Measurements from ENCODE around the gene MAD1L1. TPM values are rescaled to one million over a fixed set of nuclear protein-coding genes. Genes with fewer than 3 reads are reported as not detected.

MAD1L1 gene
- total and polyA plus RNA-seq, 2 of the 13 experiments (the other 11 are each of a cell fraction or from before 2014, with no cell fraction given) = 17.4 to 64.7 TPM

DNA sequence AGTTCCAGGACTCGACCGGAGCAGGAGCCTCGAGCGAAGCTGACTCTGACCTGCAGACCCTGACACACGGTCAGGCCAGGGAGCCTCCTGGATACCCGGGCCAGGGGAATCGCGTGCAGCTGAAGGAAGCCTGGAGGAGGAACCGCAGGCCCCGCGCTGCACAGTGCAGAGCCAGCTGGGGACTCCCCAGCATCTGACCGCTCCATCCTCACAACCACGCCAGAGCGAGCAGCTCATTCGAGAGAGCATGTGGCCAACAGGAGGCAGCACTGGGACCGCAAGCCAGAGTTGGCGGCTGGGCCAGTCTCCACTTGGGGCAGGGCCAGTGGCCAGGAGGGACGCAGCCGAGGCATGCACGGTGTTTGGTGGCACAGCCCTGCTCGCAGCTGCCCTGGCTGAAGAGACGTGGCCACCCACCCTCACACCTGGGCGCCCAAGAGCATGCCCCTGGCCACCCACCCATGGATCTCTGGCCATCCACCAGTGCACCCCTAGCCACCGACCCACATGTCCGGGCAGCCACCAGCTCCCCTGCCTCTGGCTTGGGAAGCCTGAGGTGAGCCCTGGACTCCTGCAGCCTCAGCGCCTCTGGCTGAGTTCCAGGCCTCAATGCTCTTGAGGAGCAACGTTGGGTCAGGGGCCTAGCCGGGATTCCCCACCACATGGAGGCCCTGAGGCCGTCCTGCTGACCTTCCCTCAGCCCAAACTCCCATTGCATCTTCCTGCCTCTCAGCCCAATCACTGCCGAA, 348.7 kb downstream of the MAD1L1 start (continued):
- TF ChIP-seq, protein P1, sequence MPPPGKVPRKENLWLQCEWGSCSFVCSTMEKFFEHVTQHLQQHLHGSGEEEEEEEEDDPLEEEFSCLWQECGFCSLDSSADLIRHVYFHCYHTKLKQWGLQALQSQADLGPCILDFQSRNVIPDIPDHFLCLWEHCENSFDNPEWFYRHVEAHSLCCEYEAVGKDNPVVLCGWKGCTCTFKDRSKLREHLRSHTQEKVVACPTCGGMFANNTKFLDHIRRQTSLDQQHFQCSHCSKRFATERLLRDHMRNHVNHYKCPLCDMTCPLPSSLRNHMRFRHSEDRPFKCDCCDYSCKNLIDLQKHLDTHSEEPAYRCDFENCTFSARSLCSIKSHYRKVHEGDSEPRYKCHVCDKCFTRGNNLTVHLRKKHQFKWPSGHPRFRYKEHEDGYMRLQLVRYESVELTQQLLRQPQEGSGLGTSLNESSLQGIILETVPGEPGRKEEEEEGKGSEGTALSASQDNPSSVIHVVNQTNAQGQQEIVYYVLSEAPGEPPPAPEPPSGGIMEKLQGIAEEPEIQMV (CRISPR knock-in tag; IDR thresholded peaks at IDR 0.05; ENCODE audit: low read depth) = no peak
- TF ChIP-seq KDM4B (CRISPR knock-in tag; IDR thresholded peaks at IDR 0.05) (no peak), RAD51 (IDR thresholded peaks at IDR 0.05; ENCODE audit: borderline replicate concordance) (no peak), ZNF431 (CRISPR knock-in tag; IDR thresholded peaks at IDR 0.05; ENCODE audit: borderline replicate concordance, low read depth) (no peak), ZNF768 (CRISPR knock-in tag; IDR thresholded peaks at IDR 0.05) (peak; percentile 12; the same call in 1 of the 2 replicates), MAF1 (CRISPR knock-in tag; IDR thresholded peaks at IDR 0.05; ENCODE audit: borderline replicate concordance) (no peak), GATA4 (IDR thresholded peaks at IDR 0.05; ENCODE audit: borderline replicate concordance, low read depth) (no peak)

DNA sequence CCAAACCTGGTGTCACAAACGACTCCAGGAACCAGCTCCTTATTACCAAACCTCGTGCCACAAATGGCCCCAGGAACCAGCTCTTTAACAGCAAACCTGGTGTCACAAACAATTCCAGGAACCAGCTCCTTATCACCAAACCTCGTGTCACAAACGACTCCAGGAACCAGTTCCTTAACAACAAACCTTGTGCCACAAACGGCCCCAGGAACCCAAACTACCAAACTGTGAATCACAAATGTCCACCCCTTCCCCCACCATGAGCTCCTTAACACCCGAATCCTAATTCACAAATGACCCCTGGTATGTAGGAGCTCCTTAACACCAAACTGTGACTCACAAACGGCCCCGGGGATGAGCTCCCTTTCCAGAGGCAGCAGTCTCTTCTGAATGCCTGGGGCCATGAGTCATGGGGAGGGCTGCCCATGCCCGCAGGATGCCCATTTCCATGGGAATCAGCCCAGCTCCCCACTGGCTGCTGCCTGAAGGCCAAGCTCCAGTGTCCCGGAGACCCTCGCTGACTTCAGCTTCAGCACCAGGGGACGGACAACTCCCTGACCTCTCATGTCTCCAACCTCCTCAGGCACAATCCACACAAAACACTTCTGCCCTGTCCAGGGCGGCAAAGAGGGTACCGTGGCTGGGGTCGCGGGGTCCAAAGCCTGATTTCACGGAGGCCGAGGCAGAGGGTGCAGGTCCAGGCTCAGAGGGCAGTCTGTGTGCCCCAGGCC, 349.5 kb downstream of the MAD1L1 start:
- Histone ChIP-seq H2AFZ (ENCODE audit: low read length) (no peak overlapping the region), H3K4me3 (replicated peaks in 1 of 3; ENCODE audit: insufficient read depth in 1 of 3, low read depth in 2 of 3, low read length in 3 of 3) (no peak overlapping the region), H3K4me2 (ENCODE audit: low read depth, low read length) (no peak overlapping the region), H3K27me3 (ENCODE audit: control insufficient read depth in 1 of 2, insufficient read depth in 2 of 2, low read length in 2 of 2) (no peaks in the 10 kb centered on the region; a peak in 1 of 5 replicates), H3K9ac (ENCODE audit: insufficient read depth, low read depth, low read length) (no peak overlapping the region), H3K27ac (ENCODE audit: extremely low read length, insufficient read depth, low read length) (no peak overlapping the region), H4K20me1 (ENCODE audit: insufficient read depth, low read length) (no peaks in the 10 kb centered on the region), H3K79me2 (ENCODE audit: insufficient read depth, low read length) (no peaks in the 10 kb centered on the region), H3K4me1 (ENCODE audit: insufficient read depth, low read length) (no peaks in the 10 kb centered on the region), H3K36me3 (replicated peaks in 1 of 2; ENCODE audit: control insufficient read depth in 1 of 2, insufficient read depth in 2 of 2, low read length in 2 of 2) (peaks cover 18 to 20% of the 10 kb centered on the region in 2 experiments; a peak in 4 of 5 replicates), H3K9me3 (ENCODE audit: low read length) (no peaks in the 10 kb centered on the region)
- TF ChIP-seq, protein P2, sequence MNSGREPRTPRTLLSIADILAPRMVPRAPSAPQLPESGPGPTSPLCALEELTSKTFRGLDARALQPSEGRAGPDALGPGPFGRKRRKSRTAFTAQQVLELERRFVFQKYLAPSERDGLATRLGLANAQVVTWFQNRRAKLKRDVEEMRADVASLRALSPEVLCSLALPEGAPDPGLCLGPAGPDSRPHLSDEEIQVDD (CRISPR knock-in tag; IDR thresholded peaks at IDR 0.05; ENCODE audit: borderline replicate concordance) = no peak
- WGBS (ENCODE audit: low lambda C conversion rate) = 74% methylated on average over 5 of the region's 18 CpGs
- BruUV-seq (replicated peaks) = no TSS peak
- no peak for ATAC-seq
- DNase-seq (ENCODE audit: low spot score) = no peak
- in situ Hi-C loops (cut with HindIII; ENCODE audit: extremely low pct_ligation_motif_present, low pct_unique_long_range_greater_than_20kb) (no loop called here), intact Hi-C loops (cut with micrococcal nuclease; ENCODE audit: unreplicated experiment) (no loop called here)
- CTCF ChIA-PET (ENCODE audit: low intra/inter-chr PET ratio, low total read pairs) = no interaction called here
- FAIRE-seq = no peak
- POLR2A ChIA-PET = no interaction called here

Data from HepG2 (cell line).